Measurements from ENCODE around the gene SGTB.
"Not testable (repeated sequence)": the region's sequence is repeated elsewhere in the genome, so short reads cannot be mapped to it uniquely, and the experiment has no call there.

Gene SGTB

DNA sequence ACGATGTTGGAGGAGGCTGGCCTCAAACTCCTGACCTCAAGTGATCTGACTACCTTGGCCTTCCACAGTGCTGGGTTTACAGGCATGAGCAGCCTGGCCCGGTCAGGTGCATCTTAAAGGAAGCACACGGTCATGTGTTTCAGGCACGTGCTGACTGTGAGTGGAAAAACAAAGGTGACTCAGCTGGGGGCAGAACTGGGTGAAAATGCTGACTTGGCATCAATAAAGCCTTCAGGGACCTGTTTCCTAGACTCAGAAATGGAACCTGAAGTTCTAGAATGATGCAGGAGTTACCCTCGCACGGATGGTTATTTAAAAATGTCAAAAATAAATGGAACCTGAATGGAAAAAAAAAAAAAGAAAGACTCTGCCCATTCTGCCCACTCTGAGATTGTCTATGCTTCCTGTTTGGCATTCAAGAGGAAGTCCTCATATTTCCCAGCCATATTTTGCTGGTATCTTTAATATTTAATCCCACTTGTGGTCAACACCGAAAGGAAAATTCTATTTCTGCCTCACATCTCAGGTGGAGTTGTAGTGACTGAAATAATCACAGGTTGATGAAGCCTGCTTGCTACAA, 12.4 kb upstream of the SGTB start:
- not testable (repeated sequence) for DNase-seq

DNA sequence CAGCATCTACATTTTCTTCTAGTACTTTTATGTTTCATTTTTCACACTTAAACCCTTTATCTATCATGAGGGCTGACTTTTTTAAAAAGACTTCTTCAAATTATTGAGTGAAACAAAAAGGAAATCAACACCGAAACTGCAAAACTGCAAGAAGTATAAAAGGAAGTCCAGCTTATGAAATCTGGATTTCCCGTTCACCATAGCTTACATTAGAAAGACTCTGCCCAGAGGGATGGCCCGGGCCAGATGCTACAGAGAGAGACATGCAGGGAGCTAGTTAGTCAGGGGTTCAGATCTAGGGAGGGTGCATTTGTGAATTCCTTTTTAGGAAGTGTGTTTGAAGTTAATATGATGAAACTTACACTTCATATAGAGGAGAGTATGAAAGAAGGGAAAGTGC, 10.1 kb upstream of the SGTB start:
- not testable (repeated sequence) for DNase-seq

DNA sequence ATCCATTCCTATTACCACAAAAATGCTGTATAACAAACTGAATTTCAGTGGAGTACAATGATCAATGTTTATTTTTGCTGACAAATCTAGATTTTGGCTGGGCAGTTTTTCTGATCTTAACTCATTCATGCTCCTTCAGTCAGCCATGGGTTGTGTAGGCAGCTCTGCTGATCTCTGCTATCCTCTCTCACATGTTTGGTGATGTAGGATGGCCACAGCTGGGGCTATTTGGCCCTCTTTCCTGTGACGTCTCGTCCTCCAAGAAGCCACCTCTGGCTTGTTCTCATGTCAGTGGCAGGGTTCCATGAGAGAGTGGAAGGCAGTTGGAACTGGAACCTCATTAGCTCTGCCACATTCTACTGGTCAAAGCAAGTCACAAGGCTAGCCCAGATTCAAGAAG, 9.0 kb upstream of the SGTB start:
- DNase-seq: no peak

DNA sequence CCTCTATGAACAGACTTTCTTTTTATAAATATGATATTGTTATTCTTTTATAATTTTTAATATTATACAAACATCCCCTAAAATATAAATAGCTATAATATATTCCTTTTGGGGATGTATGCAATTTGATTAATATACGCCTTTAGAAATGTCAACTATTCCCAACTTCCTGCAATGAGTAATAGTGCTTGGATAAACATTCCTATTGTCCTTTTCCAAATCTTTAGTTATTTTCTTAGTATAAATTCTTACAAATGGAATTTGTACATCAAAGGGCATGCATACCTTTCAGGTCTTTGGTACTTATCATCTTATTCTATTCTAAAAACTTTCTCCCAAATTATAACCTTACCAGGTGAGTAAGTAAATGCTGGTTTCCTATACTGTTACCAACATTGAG, 6.3 kb upstream of the SGTB start:
- DNase-seq: no peak

DNA sequence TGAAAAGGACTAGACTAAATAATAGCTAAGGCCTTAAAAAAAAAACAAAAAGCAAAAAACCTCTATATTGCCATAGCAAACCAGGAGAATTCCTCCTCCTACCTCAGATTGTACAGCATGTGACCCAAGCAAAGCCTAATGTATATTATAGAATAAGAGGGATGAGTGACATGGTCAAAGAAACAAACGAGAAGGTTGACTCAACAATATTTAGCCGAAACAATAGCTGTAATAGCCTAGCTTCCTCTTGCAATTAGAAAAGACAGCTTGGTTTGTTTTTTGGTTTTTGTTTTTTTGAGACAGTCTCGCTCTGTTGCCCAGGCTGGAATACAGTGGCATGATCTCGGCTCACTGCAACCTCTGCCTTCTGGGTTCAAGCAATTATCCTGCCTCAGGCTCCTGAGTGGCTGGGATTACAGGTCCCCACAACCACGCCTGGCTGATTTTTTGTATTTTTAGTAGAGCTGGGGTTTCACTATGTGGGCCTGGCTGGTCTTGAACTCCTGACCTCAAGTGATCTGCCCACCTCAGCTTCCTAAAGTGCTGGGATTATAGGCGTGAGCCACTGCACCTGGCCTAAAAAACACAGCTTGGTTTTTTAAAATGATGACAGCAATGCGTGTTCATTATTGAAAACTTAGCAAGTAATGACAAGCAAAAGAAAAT, 5.7 kb upstream of the SGTB start:
- no peak for DNase-seq

DNA sequence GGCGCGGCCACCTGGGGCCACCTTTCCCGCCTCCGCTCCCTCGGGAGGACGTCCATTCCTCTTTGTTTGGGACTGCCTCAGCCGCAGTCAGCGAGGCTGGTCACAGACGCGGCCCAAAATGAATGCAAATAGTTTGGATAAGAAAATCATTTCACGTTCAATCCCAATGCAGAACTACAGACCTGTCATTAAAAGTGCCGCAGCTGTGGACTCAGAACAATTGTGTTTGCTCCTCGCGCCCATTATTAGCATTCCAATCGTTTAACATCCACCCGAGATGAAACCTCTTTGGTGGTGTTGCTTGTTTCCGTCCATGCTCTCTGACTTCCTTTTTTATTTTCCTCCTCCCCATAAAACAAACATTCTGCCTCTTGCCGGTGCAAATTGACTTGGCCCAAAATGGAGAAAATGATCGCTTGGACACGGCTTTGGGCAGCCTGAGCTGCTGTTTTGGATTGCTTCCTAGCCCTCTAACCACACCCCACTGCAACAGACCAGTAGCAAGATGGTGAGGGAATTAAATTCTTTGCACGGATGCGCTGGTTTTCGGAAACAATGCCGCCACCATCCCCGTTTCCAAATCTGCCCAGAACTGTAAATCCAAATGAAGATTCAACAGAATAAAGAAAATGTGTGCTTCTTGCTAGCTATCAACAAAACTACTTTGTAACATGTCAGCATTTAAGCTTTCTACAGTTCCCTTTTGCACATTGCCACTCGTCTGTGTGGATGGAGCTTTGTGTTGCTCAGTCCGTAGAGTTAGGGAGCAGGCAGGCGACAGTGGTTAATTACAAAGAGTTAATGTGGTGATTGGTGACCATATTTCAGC, 880 bp upstream of the SGTB start:
- no peak for DNase-seq

DNA sequence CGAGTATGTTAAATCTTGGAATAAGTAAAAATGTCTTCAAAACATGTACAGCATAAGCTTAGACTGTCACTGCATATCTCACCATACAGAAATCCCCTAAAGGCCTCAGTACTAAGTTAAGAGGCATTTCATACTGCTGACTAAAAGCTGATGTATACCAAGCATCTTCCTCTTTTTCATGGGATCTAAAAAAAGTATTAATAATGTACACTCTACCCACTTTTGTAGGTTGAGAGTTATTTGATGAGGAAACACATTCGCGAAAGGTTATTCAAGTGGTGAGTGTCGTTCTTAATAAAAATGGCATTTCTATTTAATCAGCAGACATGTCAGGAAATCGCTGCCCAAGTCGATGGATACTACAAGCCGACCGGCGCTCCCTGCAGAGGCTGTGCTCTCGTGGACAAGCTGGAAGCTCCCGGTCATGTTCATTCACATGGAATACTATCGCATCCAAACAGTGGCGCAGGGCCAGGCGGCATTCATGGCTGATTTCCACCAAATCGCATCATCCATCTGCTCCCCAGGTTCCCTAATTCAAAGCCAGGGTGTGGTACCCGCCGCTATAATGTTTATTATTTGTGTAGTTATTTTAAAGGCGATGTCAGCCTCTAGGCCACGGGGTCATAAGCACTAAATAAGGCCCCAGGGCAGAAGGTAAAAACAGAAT, 724 bp downstream of the SGTB start:
- DNase-seq: no peak

DNA sequence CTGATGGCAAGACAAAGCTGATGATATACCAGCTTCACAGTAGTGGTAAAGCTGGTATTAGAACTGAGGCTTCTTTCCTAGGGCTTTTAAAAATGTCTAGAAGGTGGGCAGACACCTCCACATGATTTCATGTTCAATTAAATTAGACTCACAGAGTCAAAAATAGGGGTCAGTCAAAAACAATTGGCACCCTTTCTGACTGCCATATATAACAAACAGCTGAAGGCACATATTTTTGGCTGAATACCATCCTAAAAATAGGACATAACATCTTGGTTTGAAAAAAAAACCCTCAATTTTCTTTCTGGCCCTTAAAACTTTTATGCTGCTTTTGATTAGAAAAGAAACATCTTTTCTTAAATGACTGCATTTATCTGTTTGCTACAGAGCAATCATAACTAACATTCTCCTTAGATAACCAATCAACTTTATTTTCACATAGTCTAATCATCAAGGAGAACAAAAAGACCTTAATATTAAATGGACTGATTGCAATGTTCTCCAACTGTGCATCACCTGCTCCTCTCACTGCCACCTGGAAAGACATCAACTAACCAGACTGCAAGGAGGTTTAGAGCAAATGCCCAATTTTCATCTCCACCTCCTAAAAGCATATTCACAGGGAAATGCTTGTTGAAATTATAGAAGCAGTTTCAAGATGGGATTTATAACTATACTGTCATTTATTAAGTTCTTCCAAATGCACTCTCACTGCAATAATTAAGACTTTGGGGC, 3.2 kb downstream of the SGTB start:
- no peak for DNase-seq

DNA sequence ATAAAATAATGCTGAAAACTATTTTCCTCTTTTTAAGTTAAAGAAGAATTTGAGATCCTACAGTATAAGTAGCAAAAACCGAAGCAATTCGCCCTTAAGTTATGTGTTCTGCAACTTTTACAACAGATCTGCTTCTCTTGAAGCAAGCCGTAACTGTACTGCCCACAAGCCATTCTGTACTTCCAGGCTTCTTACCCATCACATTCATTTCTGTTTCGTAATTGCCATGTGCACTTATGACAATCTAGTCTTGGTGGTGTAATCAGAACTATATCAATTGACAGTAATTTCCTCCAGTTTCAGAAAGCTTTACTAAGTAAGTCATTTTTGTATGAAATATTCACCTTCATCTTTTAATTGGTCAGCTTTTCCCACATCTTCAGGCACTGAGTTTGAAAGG, 13.8 kb downstream of the SGTB start:
- no peak for DNase-seq

DNA sequence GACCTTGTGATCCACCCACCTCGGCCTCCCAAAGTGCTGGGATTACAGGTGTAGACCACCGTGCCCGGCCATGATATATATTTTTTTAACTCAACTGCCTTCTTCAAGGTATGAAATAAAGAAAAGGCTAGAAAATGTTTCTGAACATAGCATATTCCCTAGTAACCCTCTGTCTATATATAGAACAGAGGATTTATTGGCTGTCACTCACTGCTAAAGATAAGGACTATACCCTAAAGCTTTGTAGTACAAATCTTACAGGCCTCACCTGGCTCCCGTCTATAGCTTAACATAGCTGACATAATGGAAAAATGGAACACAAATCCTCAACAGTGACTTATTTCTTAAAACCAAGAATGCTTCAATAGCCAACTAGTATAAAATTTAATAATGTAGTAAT, 14.2 kb downstream of the SGTB start:
- no peak for DNase-seq

DNA sequence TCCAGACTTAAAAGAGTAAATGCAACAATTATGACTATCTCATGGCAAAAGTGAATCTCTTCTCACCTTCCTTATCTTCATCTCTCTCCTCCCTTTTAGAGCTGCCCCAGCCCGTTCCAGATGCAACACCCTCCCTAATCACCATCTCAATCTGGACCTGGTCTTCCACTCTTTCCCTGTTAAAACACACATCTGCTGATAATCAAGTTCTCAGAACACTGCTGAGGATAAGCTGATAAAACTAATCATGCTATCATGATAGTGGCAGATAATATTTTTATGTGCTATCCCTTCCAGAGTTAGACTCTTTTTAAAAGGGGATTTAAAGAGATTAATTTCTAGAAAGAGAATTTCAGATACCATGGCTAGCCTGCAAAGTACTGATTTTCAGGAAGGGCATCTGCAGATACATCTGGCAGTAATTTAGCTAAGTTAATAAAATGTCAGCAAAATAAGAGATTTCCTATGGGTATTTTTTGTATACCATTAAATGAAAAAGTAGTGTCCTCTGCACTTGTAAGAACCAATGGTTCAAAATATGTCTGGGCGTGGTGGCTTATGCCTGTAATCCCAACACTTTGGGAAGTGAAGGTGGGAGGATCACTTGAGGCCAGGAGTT, 17.2 kb downstream of the SGTB start:
- no peak for DNase-seq

DNA sequence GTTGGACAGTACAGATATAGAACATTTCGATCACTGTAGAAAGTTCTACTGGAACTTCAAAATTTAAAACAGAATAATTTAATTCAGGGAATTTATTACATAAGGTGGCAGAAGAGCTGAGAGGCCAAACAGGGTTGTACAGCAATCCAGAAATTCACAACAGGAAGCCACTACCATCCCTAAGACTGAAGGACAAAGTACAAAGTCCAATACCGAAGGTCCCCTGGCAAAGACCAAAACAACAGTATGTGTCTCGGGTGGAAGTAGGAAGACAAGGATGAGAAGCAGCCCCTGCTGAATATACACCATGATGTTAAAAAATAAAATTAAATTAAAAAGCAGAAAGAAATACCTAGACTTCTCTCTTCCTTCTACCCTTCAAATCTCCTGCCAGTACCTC, 19.9 kb downstream of the SGTB start:
- DNase-seq: no peak

DNA sequence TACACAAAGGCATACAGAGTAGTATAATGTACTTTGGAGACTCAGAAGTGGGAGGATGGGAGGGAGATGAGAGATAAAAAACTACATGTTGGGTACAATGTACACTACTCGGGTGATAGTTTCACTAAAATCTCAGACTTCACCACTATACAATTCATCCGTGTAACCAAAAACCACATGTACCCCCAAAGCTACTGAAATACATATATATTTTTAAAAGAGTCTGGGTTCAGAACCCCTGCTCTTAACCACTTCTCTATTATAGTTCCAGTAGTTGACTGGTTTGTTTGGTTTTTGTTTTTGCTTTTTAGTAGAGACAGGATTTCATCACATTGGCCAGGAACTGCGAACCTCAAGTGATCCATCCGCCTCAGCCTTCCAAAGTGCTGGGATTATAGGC, 22.6 kb downstream of the SGTB start:
- DNase-seq: no peak

DNA sequence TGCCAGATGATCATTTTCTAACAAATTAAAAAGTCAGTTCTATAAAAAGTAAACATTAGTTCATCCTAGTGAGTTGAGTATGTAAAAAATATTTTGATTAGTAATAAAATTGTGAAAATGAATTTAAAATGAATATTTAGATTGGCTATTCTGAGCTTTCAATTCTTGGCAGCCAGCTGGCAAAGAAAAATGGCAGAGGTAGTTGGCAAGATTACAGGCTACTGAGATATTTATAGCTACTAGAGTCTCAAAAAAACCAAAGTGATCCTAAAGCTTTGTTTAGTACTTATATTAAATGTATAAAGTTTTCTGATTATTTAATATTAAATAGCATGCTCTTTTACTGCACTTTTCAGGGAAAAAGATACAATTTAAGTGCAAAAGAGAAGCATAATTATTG, 25.0 kb downstream of the SGTB start:
- DNase-seq: no peak

DNA sequence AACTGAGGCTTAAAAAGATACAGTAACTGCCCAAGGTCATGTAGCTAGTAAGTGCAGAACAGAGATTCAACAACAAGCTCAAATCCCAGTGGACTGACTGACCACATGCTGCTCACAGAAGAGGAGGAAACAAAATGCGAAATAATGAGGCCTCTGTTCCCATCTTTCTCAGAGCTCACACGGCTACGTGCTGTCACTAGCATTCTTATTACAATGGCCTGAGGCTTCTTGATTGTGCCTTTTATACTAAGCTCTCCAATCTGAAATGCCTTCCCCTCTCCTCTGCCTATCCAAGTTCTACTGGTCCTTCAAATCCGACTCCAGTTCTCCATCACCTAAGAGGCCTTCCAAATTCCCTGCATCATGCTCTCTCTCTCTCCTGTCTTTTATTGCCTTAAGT, 26.0 kb downstream of the SGTB start:
- no peak for DNase-seq

DNA sequence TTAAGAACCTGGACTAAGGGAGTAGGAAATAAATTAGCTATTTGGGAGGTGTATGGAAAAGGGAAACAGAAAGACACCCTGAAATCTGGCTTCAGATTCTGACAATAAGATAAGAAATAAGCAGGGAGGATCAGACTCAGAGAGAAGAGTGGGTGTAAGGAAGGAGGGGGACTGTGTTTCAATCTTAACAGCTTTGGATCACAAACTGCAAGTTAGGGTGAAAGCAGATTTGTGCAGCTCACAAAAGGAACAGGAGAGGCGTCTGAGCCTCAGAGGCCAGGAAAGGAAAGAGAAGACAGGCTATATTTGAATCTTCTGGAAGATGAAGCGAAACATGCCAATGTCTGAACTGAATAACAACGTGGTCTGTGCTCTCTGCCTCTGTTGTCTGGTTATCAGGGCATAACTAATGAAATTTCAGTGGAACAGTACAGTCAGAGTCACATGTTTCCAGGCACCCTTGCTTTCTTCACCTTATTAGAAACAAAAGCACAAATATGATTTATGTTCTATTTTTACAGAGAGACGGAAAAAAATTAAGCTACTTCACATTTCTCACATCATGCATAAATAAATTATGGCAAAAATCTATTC, 26.6 kb downstream of the SGTB start:
- no peak for DNase-seq

DNA sequence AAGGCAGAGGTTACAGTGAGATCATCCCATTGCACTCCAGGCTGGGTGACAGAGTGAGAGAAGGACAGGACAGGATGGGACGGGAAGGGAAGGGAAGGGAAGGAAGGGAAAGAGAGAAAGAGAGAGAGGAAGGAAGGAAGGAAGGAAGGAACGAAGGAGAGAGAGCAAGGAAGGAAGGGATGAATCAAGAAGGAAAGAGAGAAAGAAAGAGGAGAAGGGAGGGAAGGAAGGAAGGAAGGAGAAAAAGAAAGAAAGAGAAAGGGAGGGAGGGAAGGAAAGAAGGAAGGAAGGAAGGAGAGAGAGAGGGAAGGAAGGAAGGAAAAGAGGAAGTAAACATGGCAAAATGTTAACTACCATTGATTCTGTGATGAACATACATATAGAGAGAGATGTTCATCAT, 28.8 kb downstream of the SGTB start:
- DNase-seq: no peak

DNA sequence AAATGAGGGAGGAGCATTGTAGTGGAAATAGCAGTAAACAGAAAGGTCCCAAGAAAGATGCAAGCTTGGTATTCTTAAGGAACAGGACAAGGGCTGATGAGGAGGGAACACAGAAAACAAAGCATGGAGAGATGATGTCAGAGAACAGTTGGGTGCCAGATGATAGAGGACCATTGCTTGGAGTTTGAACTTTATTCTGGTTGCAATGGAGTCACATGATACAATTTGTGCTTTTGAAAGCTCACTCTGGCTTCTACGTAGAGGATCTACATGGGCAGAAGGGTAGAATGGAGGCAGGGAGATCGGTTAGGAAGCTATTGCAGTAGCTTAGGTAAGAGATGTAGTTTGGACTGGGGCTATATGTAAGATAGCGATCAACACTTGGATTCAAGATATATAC, 39.8 kb downstream of the SGTB start:
- DNase-seq: no peak

DNA sequence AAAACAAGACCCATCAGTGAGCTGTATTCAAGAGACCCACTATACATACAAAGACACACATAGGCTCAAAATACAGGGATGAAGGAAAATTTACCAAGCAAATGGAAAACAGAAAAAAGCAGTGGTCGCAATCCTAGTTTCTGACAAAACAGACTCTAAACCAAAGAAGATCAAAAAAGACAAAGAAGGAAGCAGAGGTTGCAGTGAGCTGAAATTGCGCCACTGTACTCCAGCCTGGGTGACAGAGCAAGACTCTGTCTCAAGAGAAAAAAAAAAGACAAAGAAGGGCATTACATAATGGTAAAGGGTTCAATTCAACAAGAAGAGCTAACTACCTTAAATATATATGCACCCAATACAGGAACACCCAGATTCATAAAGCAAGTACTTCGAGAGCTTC, 45.9 kb downstream of the SGTB start:
- not testable (repeated sequence) for DNase-seq

DNA sequence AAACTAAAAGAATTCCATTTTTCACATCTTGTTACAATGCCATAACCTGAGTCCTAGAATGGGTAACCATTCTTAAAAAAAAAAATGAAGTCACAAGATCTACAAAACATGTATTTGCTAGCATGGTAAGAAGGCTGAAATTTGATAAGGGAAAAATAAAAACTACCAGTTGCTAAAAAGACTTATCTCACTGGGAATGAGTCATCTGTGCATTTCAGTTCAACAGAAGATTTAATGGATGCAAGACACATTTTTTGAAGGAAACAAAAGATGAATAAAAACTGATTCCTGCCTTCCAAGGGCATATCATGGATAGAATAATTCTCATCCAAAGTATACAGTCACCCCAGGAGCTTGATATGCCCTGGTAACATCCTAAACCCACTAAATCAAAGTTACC, 47.2 kb downstream of the SGTB start:
- DNase-seq: no peak

DNA sequence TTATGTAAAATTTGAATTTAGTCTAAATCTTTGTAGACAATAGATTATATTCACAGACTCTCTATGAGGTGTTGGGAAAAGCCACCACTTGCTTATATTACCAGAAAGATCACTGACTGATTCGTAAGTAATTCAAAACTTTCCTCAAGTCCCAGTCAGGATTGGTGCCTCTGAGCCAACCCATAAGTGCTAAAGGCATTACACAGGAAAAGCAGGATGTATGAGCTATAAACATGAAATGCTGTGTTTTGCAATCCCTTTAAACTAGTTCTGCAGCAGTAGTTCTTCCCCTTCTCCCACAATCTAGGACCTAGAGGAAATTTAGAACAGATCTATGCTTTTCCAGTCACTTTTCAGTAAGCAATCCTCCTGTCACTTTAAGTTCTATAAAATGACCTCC, 49.1 kb downstream of the SGTB start:
- no peak for DNase-seq

DNA sequence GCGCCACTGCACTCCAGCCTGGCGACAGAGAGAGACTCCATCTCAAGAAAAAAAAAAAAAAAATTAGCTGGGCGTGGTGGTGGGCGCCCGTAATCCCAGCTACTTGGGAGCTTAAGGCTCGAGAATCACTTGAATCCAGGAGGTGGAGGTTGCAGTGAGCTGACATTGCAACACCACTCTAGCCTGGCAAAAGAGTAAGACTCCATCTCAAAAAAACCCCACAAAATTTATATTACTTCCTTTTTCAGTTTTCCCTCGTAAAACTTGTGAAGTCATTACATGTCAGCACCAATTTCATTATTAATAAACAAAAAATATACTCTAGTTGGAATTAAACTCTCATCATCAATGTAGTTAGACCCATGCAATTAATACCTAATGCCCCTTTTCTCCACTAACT, 53.2 kb downstream of the SGTB start:
- DNase-seq: no peak
